ENCODE data around the gene GNG4. TPM values are rescaled to one million over a fixed set of nuclear protein-coding genes. Genes with fewer than 3 reads are reported as not detected.

Gene GNG4
- total and polyA plus RNA-seq, 2 donors (not counting 1 experiment from before 2014, with no cell fraction given) = 0.52 TPM; not detected in 1

DNA sequence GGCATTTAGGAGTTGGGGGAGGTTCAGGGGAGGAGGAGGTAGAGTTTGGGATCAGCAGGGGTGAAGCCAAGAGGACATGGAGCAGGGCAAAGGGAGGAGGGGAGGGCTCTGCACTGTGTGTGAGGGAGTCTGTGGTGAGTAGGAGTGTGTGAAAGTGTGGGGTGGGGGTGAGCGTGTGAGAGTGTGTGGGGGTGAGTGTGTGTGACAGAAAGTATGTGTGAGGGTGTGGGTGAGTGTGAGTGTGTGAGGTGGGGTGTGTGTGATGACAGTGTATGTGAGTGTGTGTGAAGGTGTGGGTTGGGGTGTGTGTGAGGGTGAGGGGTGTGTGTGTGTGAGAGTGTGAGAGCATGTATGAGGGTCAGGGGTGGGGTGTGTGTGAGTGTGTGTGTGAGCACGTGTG lies 62.6 kb downstream of the GNG4 start:
- H3K36me3 ChIP-seq (replicated peaks in 1 of 2; ENCODE audit: control extremely low read depth in 1 of 2, control insufficient read depth in 1 of 2, extremely low read depth in 1 of 2, insufficient read depth in 2 of 2, low read length in 1 of 2) = no peaks in the 10 kb centered on the region
- intact Hi-C loops (cut with micrococcal nuclease) = no loop called here
- DNase-seq (no peak), ATAC-seq (ENCODE audit: low read depth) (no peak)
- no peak for TF ChIP-seq EZH2 (IDR thresholded peaks at IDR 0.05; ENCODE audit: borderline replicate concordance, insufficient read depth, low read depth, low read length, poor library complexity, severe bottlenecking)
- TF ChIP-seq, protein P1, sequence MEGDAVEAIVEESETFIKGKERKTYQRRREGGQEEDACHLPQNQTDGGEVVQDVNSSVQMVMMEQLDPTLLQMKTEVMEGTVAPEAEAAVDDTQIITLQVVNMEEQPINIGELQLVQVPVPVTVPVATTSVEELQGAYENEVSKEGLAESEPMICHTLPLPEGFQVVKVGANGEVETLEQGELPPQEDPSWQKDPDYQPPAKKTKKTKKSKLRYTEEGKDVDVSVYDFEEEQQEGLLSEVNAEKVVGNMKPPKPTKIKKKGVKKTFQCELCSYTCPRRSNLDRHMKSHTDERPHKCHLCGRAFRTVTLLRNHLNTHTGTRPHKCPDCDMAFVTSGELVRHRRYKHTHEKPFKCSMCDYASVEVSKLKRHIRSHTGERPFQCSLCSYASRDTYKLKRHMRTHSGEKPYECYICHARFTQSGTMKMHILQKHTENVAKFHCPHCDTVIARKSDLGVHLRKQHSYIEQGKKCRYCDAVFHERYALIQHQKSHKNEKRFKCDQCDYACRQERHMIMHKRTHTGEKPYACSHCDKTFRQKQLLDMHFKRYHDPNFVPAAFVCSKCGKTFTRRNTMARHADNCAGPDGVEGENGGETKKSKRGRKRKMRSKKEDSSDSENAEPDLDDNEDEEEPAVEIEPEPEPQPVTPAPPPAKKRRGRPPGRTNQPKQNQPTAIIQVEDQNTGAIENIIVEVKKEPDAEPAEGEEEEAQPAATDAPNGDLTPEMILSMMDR (IDR thresholded peaks at IDR 0.05) = no peak
- ChIA-PET CTCF (no interaction called here), POLR2A (no interaction called here)
- Mint-ChIP-seq H3K27ac (no peak overlapping the region), H3K4me3 (no peak overlapping the region), H3K9me3 (ENCODE audit: insufficient read depth) (peaks cover 15% of the 10 kb centered on the region), H3K27me3 (peaks cover 45% of the 10 kb centered on the region), H3K4me1 (no peaks in the 10 kb centered on the region)
- H3K79me2 ChIP-seq (ENCODE audit: control insufficient read depth, insufficient read depth, low read length) = no peaks in the 10 kb centered on the region
- H3K9ac ChIP-seq (ENCODE audit: low read length) = no peak overlapping the region
- peaks cover 0 to 6% (median 2%) of the 10 kb centered on the region in 4 experiments for H3K27me3 ChIP-seq (replicated peaks in 1 of 4; ENCODE audit: control extremely low read depth in 1 of 4, control insufficient read depth in 3 of 4, insufficient read depth in 4 of 4, low read length in 3 of 4)
- WGBS (ENCODE audit: insufficient coverage) = 93% methylated on average over 2 of the region's 2 CpGs
- no peak overlapping the region for H3K27ac ChIP-seq (ENCODE audit: low read length in 2 of 2)
- no peak overlapping the region for H3K4me2 ChIP-seq (replicated peaks; ENCODE audit: low read depth, low read length, poor library complexity, severe bottlenecking)
- no peaks in the 10 kb centered on the region for H4K20me1 ChIP-seq (ENCODE audit: control insufficient read depth, insufficient read depth, low read length, poor library complexity, severe bottlenecking)
- H3K9me3 ChIP-seq (ENCODE audit: control extremely low read depth in 1 of 3, control insufficient read depth in 2 of 3, insufficient read depth in 1 of 3, low read length in 2 of 3) = peaks cover 0 to 53% (median 15%) of the 10 kb centered on the region in 3 donors
- H2AFZ ChIP-seq (ENCODE audit: insufficient read depth, low read depth, low read length, poor library complexity, severe bottlenecking) = no peak overlapping the region
- no peak overlapping the region for H3K4me3 ChIP-seq (ENCODE audit: control extremely low read depth in 1 of 5, extremely low read depth in 1 of 5, insufficient read depth in 1 of 5, low read depth in 2 of 5, low read length in 4 of 5)
- no peaks in the 10 kb centered on the region for H3K4me1 ChIP-seq (ENCODE audit: control insufficient read depth in 2 of 2, insufficient read depth in 2 of 2, low read length in 2 of 2)

DNA sequence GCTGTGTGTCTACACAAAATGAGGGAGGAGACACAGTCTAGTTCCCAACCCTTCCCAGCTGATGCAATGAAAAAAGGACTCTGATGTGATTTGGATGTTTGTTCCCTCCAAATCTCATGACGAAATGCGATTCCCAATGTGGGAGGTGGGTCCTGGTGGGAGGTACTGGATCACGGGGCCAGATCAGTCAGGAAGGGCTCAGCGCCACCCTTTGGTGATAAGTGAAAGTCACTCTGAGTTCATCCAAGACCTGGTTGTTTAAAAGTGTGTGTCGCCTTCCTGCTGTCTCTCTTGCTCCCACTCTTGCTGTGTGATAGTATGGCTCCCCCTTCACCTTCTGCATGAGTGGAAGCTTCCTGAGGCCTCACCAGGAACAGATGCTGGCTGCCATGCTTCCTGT lies 63.2 kb downstream of the GNG4 start:
- Mint-ChIP-seq H3K4me1 (no peaks in the 10 kb centered on the region), H3K27me3 (peaks cover 41% of the 10 kb centered on the region), H3K27ac (no peak overlapping the region), H3K4me3 (no peak overlapping the region), H3K9me3 (ENCODE audit: insufficient read depth) (peaks cover 15% of the 10 kb centered on the region)
- Histone ChIP-seq H2AFZ (ENCODE audit: insufficient read depth, low read depth, low read length, poor library complexity, severe bottlenecking) (no peak overlapping the region), H3K27ac (ENCODE audit: low read length in 2 of 2) (no peak overlapping the region), H3K4me1 (ENCODE audit: control insufficient read depth in 2 of 2, insufficient read depth in 2 of 2, low read length in 2 of 2) (no peaks in the 10 kb centered on the region), H3K4me2 (replicated peaks; ENCODE audit: low read depth, low read length, poor library complexity, severe bottlenecking) (no peak overlapping the region), H3K9ac (ENCODE audit: low read length) (no peak overlapping the region), H3K27me3 (replicated peaks in 1 of 4; ENCODE audit: control extremely low read depth in 1 of 4, control insufficient read depth in 3 of 4, insufficient read depth in 4 of 4, low read length in 3 of 4) (peaks cover 0 to 6% (median 2%) of the 10 kb centered on the region in 4 experiments), H3K36me3 (replicated peaks in 1 of 2; ENCODE audit: control extremely low read depth in 1 of 2, control insufficient read depth in 1 of 2, extremely low read depth in 1 of 2, insufficient read depth in 2 of 2, low read length in 1 of 2) (no peaks in the 10 kb centered on the region), H3K9me3 (ENCODE audit: control extremely low read depth in 1 of 3, control insufficient read depth in 2 of 3, insufficient read depth in 1 of 3, low read length in 2 of 3) (peaks cover 0 to 50% (median 15%) of the 10 kb centered on the region in 3 donors), H3K79me2 (ENCODE audit: control insufficient read depth, insufficient read depth, low read length) (no peaks in the 10 kb centered on the region), H4K20me1 (ENCODE audit: control insufficient read depth, insufficient read depth, low read length, poor library complexity, severe bottlenecking) (no peaks in the 10 kb centered on the region), H3K4me3 (ENCODE audit: control extremely low read depth in 1 of 5, extremely low read depth in 1 of 5, insufficient read depth in 1 of 5, low read depth in 2 of 5, low read length in 4 of 5) (no peak overlapping the region)
- POLR2A ChIA-PET = no interaction called here
- CTCF ChIA-PET = no interaction called here
- 97% methylated on average over 5 of the region's 5 CpGs for WGBS (ENCODE audit: insufficient coverage)
- TF ChIP-seq EZH2 (IDR thresholded peaks at IDR 0.05; ENCODE audit: borderline replicate concordance, insufficient read depth, low read depth, low read length, poor library complexity, severe bottlenecking) = no peak
- TF ChIP-seq, protein P1 (IDR thresholded peaks at IDR 0.05) = no peak
- ATAC-seq (ENCODE audit: low read depth) (no peak), DNase-seq (no peak)
- intact Hi-C loops (cut with micrococcal nuclease) = no loop called here

Measured in B cell (primary cell).